HG02852 (cell line): ENCODE data around the gene IMPDH1.

ENCODE experiments used
- ATAC-seq: cut with Tn5 transposase; IDR thresholded peaks from one replicate; pipeline ENCODE4 v1.9.1; 2021; ENCODE audit warnings: mild to moderate bottlenecking, moderate library complexity; ENCODE audit not compliant: unreplicated experiment

The IMPDH1 gene

GRCh38 chr7:128406314-128407232 is 3.2 kb downstream of the IMPDH1 start:
- no peak for ATAC-seq

- no peak for ATAC-seq
Observed at GRCh38 chr7:128405471-128406313, 4.1 kb downstream of the IMPDH1 start.

- ATAC-seq = no peak
Observed at GRCh38 chr7:128404886-128405470, 4.8 kb downstream of the IMPDH1 start.

GRCh38 chr7:128404143-128404681 is 5.6 kb downstream of the IMPDH1 start:
- ATAC-seq = no peak

- ATAC-seq = no peak
Observed at GRCh38 chr7:128403676-128404075, 6.1 kb downstream of the IMPDH1 start.

GRCh38 chr7:128402356-128402755 is 7.4 kb downstream of the IMPDH1 start:
- no peak for ATAC-seq

- no peak for ATAC-seq
Observed at GRCh38 chr7:128400566-128400965, 9.2 kb downstream of the IMPDH1 start.

GRCh38 chr7:128399991-128400390 is 9.8 kb downstream of the IMPDH1 start:
- no peak for ATAC-seq

GRCh38 chr7:128398841-128399135 is 11.0 kb downstream of the IMPDH1 start:
- no peak for ATAC-seq

- no peak for ATAC-seq
Observed at GRCh38 chr7:128398016-128398840, 11.6 kb downstream of the IMPDH1 start.

- no peak for ATAC-seq
Observed at GRCh38 chr7:128396357-128396756, 13.4 kb downstream of the IMPDH1 start.

- ATAC-seq = no peak
Observed at GRCh38 chr7:128395748-128396147, 14.0 kb downstream of the IMPDH1 start.

GRCh38 chr7:128394904-128395496 is 14.8 kb downstream of the IMPDH1 start:
- ATAC-seq = no peak

- no peak for ATAC-seq
Observed at GRCh38 chr7:128393526-128394330, 16.1 kb downstream of the IMPDH1 start.

- ATAC-seq = no peak
Observed at GRCh38 chr7:128392446-128393327, 17.1 kb downstream of the IMPDH1 start.

- ATAC-seq = no peak
Observed at GRCh38 chr7:128391805-128392204, 18.0 kb downstream of the IMPDH1 start.

GRCh38 chr7:128390871-128391565 is 18.8 kb downstream of the IMPDH1 start:
- ATAC-seq = no peak
